Loucy (cell line): Measurements from ENCODE around the gene AMPD3.

Experiments used
- H2AFZ ChIP-seq: fragments of 200-600 bp; sonication (generic); 2 replicates; pipeline ENCODE4 v1.6.0; 2016; ENCODE audit warnings: antibody characterized with exemption, mild to moderate bottlenecking, low read length, moderate library complexity
- H3F3A ChIP-seq: fragments of 200-600 bp; 2 replicates; pipeline ENCODE4 v1.6.0; 2016; ENCODE audit warnings: antibody characterized with exemption, low read depth, mild to moderate bottlenecking
- H3K27me3 ChIP-seq: fragments of 200-600 bp; sonication (generic); 2 replicates; pipeline ENCODE4 v1.6.1; 2014; ENCODE audit warnings: low read length, mild to moderate bottlenecking; ENCODE audit not compliant: insufficient read depth, poor library complexity, severe bottlenecking
- H3K36me3 ChIP-seq: fragments of 200-600 bp; sonication (generic); 2 replicates; pipeline ENCODE4 v1.6.1; 2016; ENCODE audit warnings: low read length; ENCODE audit not compliant: insufficient read depth
- H3K4me1 ChIP-seq: fragments of 200-600 bp; sonication (generic); 2 replicates; pipeline ENCODE4 v1.5.1; 2014; ENCODE audit warnings: low read length, mild to moderate bottlenecking; ENCODE audit not compliant: insufficient read depth, poor library complexity, severe bottlenecking
- H3K4me2 ChIP-seq: fragments of 200-600 bp; sonication (generic); 2 replicates; pipeline ENCODE4 v1.6.0; 2014; ENCODE audit warnings: antibody characterized with exemption, low read length, low read depth, mild to moderate bottlenecking; ENCODE audit not compliant: poor library complexity, severe bottlenecking
- H3K4me3 ChIP-seq: fragments of 200-600 bp; sonication (generic); 2 replicates; pipeline ENCODE4 v1.5.1; 2014; ENCODE audit warnings: low read length, mild to moderate bottlenecking, mixed read lengths; ENCODE audit not compliant: poor library complexity, severe bottlenecking
- H3K79me2 ChIP-seq: fragments of 200-600 bp; sonication (generic); 2 replicates; pipeline ENCODE4 v1.6.1; 2014; ENCODE audit warnings: low read length; ENCODE audit not compliant: insufficient read depth
- H3K9ac ChIP-seq: fragments of 200-600 bp; sonication (generic); 2 replicates; pipeline ENCODE4 v1.6.0; 2014; ENCODE audit warnings: mild to moderate bottlenecking, low read depth, low read length, moderate library complexity; ENCODE audit not compliant: poor library complexity, severe bottlenecking
- H3K9me2 ChIP-seq: fragments of 200-600 bp; sonication (generic); replicated peaks from 2 replicates; pipeline ENCODE4 v1.6.1; 2016; ENCODE audit warnings: low read depth, low read length, mixed read lengths
- H3K9me3 ChIP-seq: fragments of 200-600 bp; sonication (generic); 2 replicates; pipeline ENCODE4 v1.6.1; 2014; ENCODE audit warnings: mild to moderate bottlenecking, antibody characterized with exemption, low read length, low read depth; ENCODE audit not compliant: insufficient read depth
- H4K20me1 ChIP-seq: fragments of 200-600 bp; sonication (generic); 2 replicates; pipeline ENCODE4 v1.6.0; 2014; ENCODE audit warnings: antibody characterized with exemption, low read length, mild to moderate bottlenecking; ENCODE audit not compliant: insufficient read depth, poor library complexity, severe bottlenecking
- EZH2phosphoT487 ChIP-seq: fragments of 200-600 bp; IDR thresholded peaks from 2 replicates; pipeline ENCODE4 v1.6.1; 2018; ENCODE audit warnings: antibody characterized with exemption, mild to moderate bottlenecking, moderate library complexity, borderline replicate concordance
- TF ChIP-seq, protein P1 (sequence below): fragments of 200-600 bp; sonication (generic); conservative IDR thresholded peaks from 2 replicates; pipeline ENCODE4 v1.5.1; 2014; ENCODE audit warnings: mild to moderate bottlenecking, antibody characterized with exemption, low read length

Gene AMPD3

GRCh38 chr11:10439351-10439750 lies 15.7 kb upstream of the AMPD3 start:
- Histone ChIP-seq H3K27me3 (no peaks in the 10 kb centered on the region), H3K4me1 (peaks cover 66% of the 10 kb centered on the region), H3K9ac (no peak overlapping the region), H3K9me2 (no peaks in the 10 kb centered on the region), H3K79me2 (no peaks in the 10 kb centered on the region), H2AFZ (no peak overlapping the region), H4K20me1 (no peaks in the 10 kb centered on the region), H3K9me3 (no peaks in the 10 kb centered on the region), H3F3A (no peaks in the 10 kb centered on the region), H3K4me2 (no peak overlapping the region), H3K4me3 (no peak overlapping the region), H3K36me3 (no peaks in the 10 kb centered on the region)
- TF ChIP-seq, protein P1, sequence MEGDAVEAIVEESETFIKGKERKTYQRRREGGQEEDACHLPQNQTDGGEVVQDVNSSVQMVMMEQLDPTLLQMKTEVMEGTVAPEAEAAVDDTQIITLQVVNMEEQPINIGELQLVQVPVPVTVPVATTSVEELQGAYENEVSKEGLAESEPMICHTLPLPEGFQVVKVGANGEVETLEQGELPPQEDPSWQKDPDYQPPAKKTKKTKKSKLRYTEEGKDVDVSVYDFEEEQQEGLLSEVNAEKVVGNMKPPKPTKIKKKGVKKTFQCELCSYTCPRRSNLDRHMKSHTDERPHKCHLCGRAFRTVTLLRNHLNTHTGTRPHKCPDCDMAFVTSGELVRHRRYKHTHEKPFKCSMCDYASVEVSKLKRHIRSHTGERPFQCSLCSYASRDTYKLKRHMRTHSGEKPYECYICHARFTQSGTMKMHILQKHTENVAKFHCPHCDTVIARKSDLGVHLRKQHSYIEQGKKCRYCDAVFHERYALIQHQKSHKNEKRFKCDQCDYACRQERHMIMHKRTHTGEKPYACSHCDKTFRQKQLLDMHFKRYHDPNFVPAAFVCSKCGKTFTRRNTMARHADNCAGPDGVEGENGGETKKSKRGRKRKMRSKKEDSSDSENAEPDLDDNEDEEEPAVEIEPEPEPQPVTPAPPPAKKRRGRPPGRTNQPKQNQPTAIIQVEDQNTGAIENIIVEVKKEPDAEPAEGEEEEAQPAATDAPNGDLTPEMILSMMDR, result no peak
- TF ChIP-seq EZH2phosphoT487, result no peak

DNA sequence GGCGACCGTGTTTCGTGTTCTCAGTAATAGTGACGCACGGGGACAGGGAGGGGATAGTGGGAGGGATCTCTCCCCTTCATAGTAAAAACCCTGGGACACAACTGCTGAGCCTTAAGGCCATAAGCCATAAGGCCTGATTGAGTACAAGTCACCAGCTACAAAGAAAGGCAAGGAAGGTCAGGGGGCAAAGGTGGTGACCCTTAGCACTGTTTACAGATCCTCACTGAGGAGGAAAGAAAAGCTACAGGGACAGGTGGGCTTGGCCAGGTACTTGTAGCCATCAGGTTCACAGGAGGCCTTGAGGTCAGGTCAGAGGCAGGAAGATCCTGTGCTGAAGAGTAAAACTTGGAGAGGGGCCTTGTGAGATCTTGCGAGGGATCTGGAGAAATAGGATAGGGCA lies 15.1 kb upstream of the AMPD3 start:
- no peak overlapping the region for H2AFZ ChIP-seq
- H3K9ac ChIP-seq, result no peak overlapping the region
- H3K9me2 ChIP-seq, result no peaks in the 10 kb centered on the region
- no peaks in the 10 kb centered on the region for H3K36me3 ChIP-seq
- H3K4me1 ChIP-seq, result peaks cover 72% of the 10 kb centered on the region
- no peak overlapping the region for H3K4me3 ChIP-seq
- H3K79me2 ChIP-seq, result no peaks in the 10 kb centered on the region
- TF ChIP-seq, protein P1, result no peak
- no peak for TF ChIP-seq EZH2phosphoT487
- no peaks in the 10 kb centered on the region for H3F3A ChIP-seq
- H3K9me3 ChIP-seq, result no peaks in the 10 kb centered on the region
- no peaks in the 10 kb centered on the region for H3K27me3 ChIP-seq
- H3K4me2 ChIP-seq, result no peak overlapping the region
- no peaks in the 10 kb centered on the region for H4K20me1 ChIP-seq

DNA sequence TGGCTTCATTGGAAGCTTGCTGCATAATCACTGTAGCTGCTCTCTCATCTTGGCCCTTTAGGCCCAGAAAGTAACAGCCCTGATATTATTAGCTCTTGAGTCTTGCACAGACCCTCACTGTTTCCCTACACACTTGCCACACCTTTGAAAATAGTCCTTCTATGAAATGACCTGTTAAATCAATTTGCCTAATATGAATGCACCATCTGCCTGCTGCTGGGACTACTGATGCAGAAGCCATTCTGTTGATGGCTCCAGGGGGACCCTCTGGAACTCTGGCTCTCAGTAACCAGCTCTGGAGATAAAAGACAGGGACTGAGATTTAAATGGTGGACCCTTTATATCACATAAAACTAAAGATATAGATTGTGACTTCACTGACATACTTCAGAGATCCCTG lies 14.7 kb upstream of the AMPD3 start:
- H3K4me1 ChIP-seq, result peaks cover 76% of the 10 kb centered on the region
- H2AFZ ChIP-seq, result no peak overlapping the region
- H3K4me3 ChIP-seq, result no peak overlapping the region
- H3K9me3 ChIP-seq, result no peaks in the 10 kb centered on the region
- no peaks in the 10 kb centered on the region for H3K79me2 ChIP-seq
- TF ChIP-seq, protein P1, result no peak
- TF ChIP-seq EZH2phosphoT487, result no peak
- no peaks in the 10 kb centered on the region for H3K36me3 ChIP-seq
- no peaks in the 10 kb centered on the region for H3F3A ChIP-seq
- H3K4me2 ChIP-seq, result no peak overlapping the region
- no peak overlapping the region for H3K9ac ChIP-seq
- H3K27me3 ChIP-seq, result no peaks in the 10 kb centered on the region
- no peaks in the 10 kb centered on the region for H3K9me2 ChIP-seq
- H4K20me1 ChIP-seq, result no peaks in the 10 kb centered on the region
